Endothelial cell of umbilical vein (primary cell): ENCODE data around the gene INSYN2B. TPM values are rescaled to one million over a fixed set of nuclear protein-coding genes. Genes with fewer than 3 reads are reported as not detected.

Experiments
- BruUV-seq: library from RNA; stranded (reverse); fragments of 400-500 nt; replicated peaks from 2 replicates; lab custom pipeline; 2021; lab: Mats Ljungman, UMichigan
- CTCF ChIA-PET: fragments of 300-600, 350-600 bp; sonication (Branson Sonifier 250); formaldehyde crosslinking; loops from one replicate; lab custom pipeline; 2021; ENCODE audit warnings: antibody characterized with exemption, inconsistent platforms; lab: Charles Lee
- POLR2A ChIA-PET: fragments of 300-600, 350-600 bp; sonication (Branson Sonifier 250); formaldehyde crosslinking; loops from one replicate; lab custom pipeline; 2021; ENCODE audit warnings: antibody characterized with exemption, inconsistent platforms; lab: Charles Lee
- DNase-seq: peaks from one replicate; pipeline ENCODE4 v3.0.0-alpha.2; 2011; ENCODE audit warnings: low read depth, low spot score
- FAIRE-seq: peaks from 2 replicates; lab custom pipeline; 2011; peaks lifted over from hg19 to GRCh38; lab: Jason Lieb, UNC
- H2AFZ ChIP-seq: 2 replicates; pipeline ENCODE4 v1.6.0; 2012; ENCODE audit warnings: low read depth, low read length, control low read depth, inconsistent platforms
- H3K27ac ChIP-seq: 2 replicates; pipeline ENCODE4 v1.5.1; 2011; ENCODE audit warnings: low read depth, mild to moderate bottlenecking, control low read depth, low read length, moderate library complexity; ENCODE audit not compliant: insufficient read depth
- H3K27me3 ChIP-seq, 2 experiments: 2 replicates each; pipeline versions ENCODE4 v1.6.0 to v1.6.1; 2011; ENCODE audit warnings: low read length in 2 of 2, mixed read lengths in 1 of 2; ENCODE audit not compliant: control insufficient read depth in 2 of 2, insufficient read depth in 2 of 2
- H3K36me3 ChIP-seq, 2 experiments: 2 replicates in 1 of 2; 3 replicates in 1 of 2; pipeline ENCODE4 v1.5.1; 2011; ENCODE audit warnings: low read length in 2 of 2, mild to moderate bottlenecking in 1 of 2, moderate library complexity in 1 of 2; ENCODE audit not compliant: control insufficient read depth in 2 of 2, insufficient read depth in 2 of 2; ENCODE audit errors: extremely low read depth in 1 of 2
- H3K4me1 ChIP-seq: 3 replicates; pipeline ENCODE4 v1.5.1; 2011; ENCODE audit warnings: mild to moderate bottlenecking, low read length; ENCODE audit not compliant: control insufficient read depth, insufficient read depth; ENCODE audit errors: extremely low read depth
- H3K4me2 ChIP-seq: 2 replicates; pipeline ENCODE4 v1.6.1; 2011; ENCODE audit warnings: low read length, control low read depth, mixed read lengths; ENCODE audit not compliant: insufficient read depth
- H3K4me3 ChIP-seq, 3 experiments: fragments of 200-600 bp in 1 of 3; sonication (generic), shearing (Covaris generic) in 1 of 3; replicated peaks in 1 of 3; 2 replicates each; pipeline ENCODE4 v1.5.1; 2011 to 2016; ENCODE audit warnings: control low read depth in 3 of 3, low read length in 3 of 3, mild to moderate bottlenecking in 2 of 3, inconsistent platforms in 1 of 3, low read depth in 1 of 3, moderate library complexity in 1 of 3; ENCODE audit not compliant: insufficient read depth in 1 of 3
- H3K79me2 ChIP-seq: 2 replicates; pipeline ENCODE4 v1.6.0; 2012; ENCODE audit warnings: low read length, inconsistent platforms; ENCODE audit not compliant: control insufficient read depth, insufficient read depth
- H3K9ac ChIP-seq: replicated peaks from 2 replicates; pipeline ENCODE3; 2011; ENCODE audit warnings: low read length, control low read depth; ENCODE audit not compliant: insufficient read depth; ENCODE audit errors: extremely low read depth
- H3K9me1 ChIP-seq: replicated peaks from 3 replicates; pipeline ENCODE4 v1.6.0; 2011; ENCODE audit warnings: mild to moderate bottlenecking, low read length; ENCODE audit not compliant: control insufficient read depth, insufficient read depth; ENCODE audit errors: extremely low read depth
- H3K9me3 ChIP-seq: replicated peaks from 2 replicates; pipeline ENCODE4 v1.5.1; 2012; ENCODE audit warnings: low read length, inconsistent platforms; ENCODE audit not compliant: control insufficient read depth, insufficient read depth
- H4K20me1 ChIP-seq: replicated peaks from 2 replicates; pipeline ENCODE3; 2011; ENCODE audit warnings: mild to moderate bottlenecking, low read length; ENCODE audit not compliant: control insufficient read depth, insufficient read depth; ENCODE audit errors: extremely low read depth
- CTCF ChIP-seq, 2 donors: IDR thresholded peaks; 1 replicate in 1 of 2; 2 replicates in 1 of 2; pipeline ENCODE4 v1.5.1; 2011; ENCODE audit warnings: low read length in 2 of 2, mild to moderate bottlenecking in 2 of 2, moderate library complexity in 2 of 2, control low read depth in 1 of 2, inconsistent platforms in 1 of 2, low read depth in 1 of 2; ENCODE audit not compliant: insufficient read depth in 1 of 2; ENCODE audit errors: extremely low read depth in 1 of 2
- EZH2 ChIP-seq: IDR thresholded peaks from 2 replicates; pipeline ENCODE4 v1.6.1; 2012; ENCODE audit warnings: borderline replicate concordance, low read depth, mild to moderate bottlenecking, moderate library complexity, low read length, inconsistent platforms; ENCODE audit not compliant: severe bottlenecking
- FOS ChIP-seq: IDR thresholded peaks from 2 replicates; pipeline ENCODE4 v1.6.1; 2011; ENCODE audit warnings: mild to moderate bottlenecking, low read length, moderate library complexity, borderline replicate concordance; ENCODE audit not compliant: insufficient read depth
- GATA2 ChIP-seq: IDR thresholded peaks from 2 replicates; pipeline ENCODE4 v1.7.0; 2011; ENCODE audit warnings: low read depth, mild to moderate bottlenecking, moderate library complexity, mixed read lengths, low read length; ENCODE audit not compliant: insufficient read length, insufficient read depth
- JUN ChIP-seq: IDR thresholded peaks from 2 replicates; pipeline ENCODE4 v1.6.1; 2011; ENCODE audit warnings: borderline replicate concordance, low read depth; ENCODE audit not compliant: insufficient read length, insufficient read depth
- MAX ChIP-seq: IDR thresholded peaks from 2 replicates; pipeline ENCODE4 v1.6.1; 2011; ENCODE audit not compliant: insufficient read depth, insufficient read length
- MYC ChIP-seq: IDR thresholded peaks from one replicate; pipeline ENCODE4 v1.6.1; 2011; ENCODE audit warnings: mild to moderate bottlenecking, low read depth, low read length
- POLR2A ChIP-seq: IDR thresholded peaks from 2 replicates; pipeline ENCODE4 v1.6.1; 2012; ENCODE audit warnings: low read depth, mild to moderate bottlenecking, control low read depth, low read length
- POLR2AphosphoS5 ChIP-seq: IDR thresholded peaks from 2 replicates; pipeline ENCODE4 v1.6.1; 2012; ENCODE audit warnings: low read depth, mild to moderate bottlenecking, control low read depth, low read length, moderate library complexity; ENCODE audit not compliant: insufficient read depth
- dilution Hi-C: fragments of 300-500 bp; cut with MboI; formaldehyde crosslinking; loops from one replicate; pipeline ENCODE4 v1.15.0; 2019; ENCODE audit warnings: low sequenced_read_pairs; ENCODE audit not compliant: extremely low pct_ligation_motif_present
- intact Hi-C: fragments of 100-400 bp; cut with micrococcal nuclease; formaldehyde crosslinking; loops from one replicate; pipeline ENCODE4 v1.10.0; 2022
- polyA plus RNA-seq, 4 experiments: library from polyadenylated mRNA; depleted of rRNA in 3 of 4; stranded (reverse) in 3 of 4; unstranded in 1 of 4; fragments of >200 nt; gene quantifications; 2 replicates each; pipeline versions ENCODE4 v1.2.1 to v1.2.3, GENCODE V29; 2011 to 2012; ENCODE audit warnings: missing spikeins in 1 of 4
- total RNA-seq: library from RNA; stranded (reverse); gene quantifications from 2 replicates; pipeline ENCODE4 v1.2.3, GENCODE V29; 2021

The INSYN2B gene
- total and polyA plus RNA-seq, 2 donors (not counting 3 experiments of a cell fraction or from before 2014, with no cell fraction given) = 8.2 to 17.1 TPM

DNA sequence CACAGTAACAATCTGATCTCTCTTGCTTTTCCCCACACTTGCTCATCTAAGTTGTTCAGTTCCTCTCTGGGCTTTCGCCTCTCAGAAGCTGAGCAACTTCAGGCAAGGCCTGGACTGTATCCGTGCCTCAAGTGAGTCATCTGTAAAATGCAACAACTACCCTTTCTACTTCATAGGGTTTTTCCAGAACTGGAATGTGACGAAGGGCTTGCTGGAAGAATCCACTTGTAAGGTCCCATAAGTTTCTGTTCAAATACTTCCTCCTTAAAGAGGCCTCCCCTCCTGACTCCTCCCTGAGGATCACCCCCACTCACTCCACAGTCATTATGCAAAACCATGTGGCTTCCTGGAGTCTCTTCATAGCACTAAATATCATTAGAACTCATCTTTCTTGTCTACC, 17.5 kb upstream of the INSYN2B start:
- POLR2A ChIA-PET = no interaction called here
- H3K27me3 ChIP-seq = no peaks in the 10 kb centered on the region
- no peak for FAIRE-seq
- no peak overlapping the region for H3K27ac ChIP-seq
- no peaks in the 10 kb centered on the region for H3K9me3 ChIP-seq
- dilution Hi-C loops = no loop called here
- H3K36me3 ChIP-seq = no peaks in the 10 kb centered on the region
- no peak overlapping the region for H3K9ac ChIP-seq
- H3K4me3 ChIP-seq = no peak overlapping the region
- H3K79me2 ChIP-seq = no peaks in the 10 kb centered on the region
- intact Hi-C loops = no loop called here
- no peaks in the 10 kb centered on the region for H4K20me1 ChIP-seq
- DNase-seq = no peak
- H2AFZ ChIP-seq = no peak overlapping the region
- H3K4me2 ChIP-seq = no peak overlapping the region
- no peaks in the 10 kb centered on the region for H3K9me1 ChIP-seq
- no TSS peak for BruUV-seq
- TF ChIP-seq MYC (no peak), FOS (no peak), MAX (no peak), CTCF (IDR thresholded peaks at IDR 0.05; ENCODE audit: extremely low read depth in 1 of 2, insufficient read depth in 1 of 2, low read depth in 1 of 2, low read length in 2 of 2) (no peak), EZH2 (no peak), GATA2 (no peak), POLR2A (no peak), JUN (no peak), POLR2AphosphoS5 (no peak)
- CTCF ChIA-PET = no interaction called here
- H3K4me1 ChIP-seq = no peaks in the 10 kb centered on the region
